PC-9 (cell line): Measurements from ENCODE around the gene DOCK2. TPM values are rescaled to one million over a fixed set of nuclear protein-coding genes. Genes with fewer than 3 reads are reported as not detected.

Experiments
- BruUV-seq: library from RNA; stranded (reverse); fragments of 400-500 nt; replicated peaks from 2 replicates; lab custom pipeline; 2021; lab: Mats Ljungman, UMichigan
- CTCF ChIA-PET: fragments of 300-600 bp; sonication (Branson Sonifier 250); formaldehyde crosslinking; loops from one replicate; lab custom pipeline; 2022; ENCODE audit warnings: antibody characterized with exemption; lab: Charles Lee
- POLR2A ChIA-PET: fragments of 300-600 bp; sonication (Branson Sonifier 250); formaldehyde crosslinking; loops from one replicate; lab custom pipeline; 2022; ENCODE audit warnings: antibody characterized with exemption; ENCODE audit not compliant: unreplicated experiment; lab: Charles Lee
- DNase-seq, 2 experiments: peaks; one replicate each; pipeline versions ENCODE4 v3.0.0 to v3.0.0-alpha.2; 2015 to 2022; ENCODE audit warnings: mixed read lengths in 1 of 2
- H2AFZ ChIP-seq: fragments of 200-600 bp; sonication (generic); 2 replicates; pipeline ENCODE4 v1.8.1; 2017; ENCODE audit warnings: antibody characterized with exemption
- H3F3A ChIP-seq: fragments of 200-600 bp; sonication (generic); 2 replicates; pipeline ENCODE4 v1.8.1; 2017; ENCODE audit warnings: antibody characterized with exemption, mild to moderate bottlenecking, low read depth; ENCODE audit not compliant: insufficient read depth
- H3K27ac ChIP-seq: fragments of 200-600 bp; sonication (generic); 2 replicates; pipeline ENCODE4 v1.6.1; 2016; ENCODE audit warnings: mixed run types
- H3K27me3 ChIP-seq: fragments of 200-600 bp; sonication (generic); 2 replicates; pipeline ENCODE4 v1.6.1; 2016; ENCODE audit warnings: low read depth, mixed run types; ENCODE audit not compliant: insufficient read depth
- H3K36me3 ChIP-seq: fragments of 200-600 bp; sonication (generic); 2 replicates; pipeline ENCODE4 v1.6.1; 2016; ENCODE audit warnings: low read depth, mixed run types
- H3K4me1 ChIP-seq: fragments of 200-600 bp; sonication (generic); replicated peaks from 2 replicates; pipeline ENCODE4 v1.6.1; 2016; ENCODE audit warnings: mixed run types; ENCODE audit not compliant: insufficient read depth
- H3K4me2 ChIP-seq: fragments of 200-600 bp; sonication (generic); 2 replicates; pipeline ENCODE4 v1.6.1; 2017; ENCODE audit warnings: mixed run types
- H3K4me3 ChIP-seq: fragments of 200-600 bp; sonication (generic); 2 replicates; pipeline ENCODE4 v1.6.1; 2016; ENCODE audit warnings: mixed run types
- H3K79me2 ChIP-seq: fragments of 200-600 bp; sonication (generic); 2 replicates; pipeline ENCODE4 v1.6.1; 2017; ENCODE audit warnings: low read depth, mixed run types
- H3K9me2 ChIP-seq: fragments of 200-600 bp; sonication (generic); 2 replicates; pipeline ENCODE4 v1.8.1; 2017; ENCODE audit warnings: mild to moderate bottlenecking; ENCODE audit not compliant: insufficient read depth
- H3K9me3 ChIP-seq: fragments of 200-600 bp; sonication (generic); 2 replicates; pipeline ENCODE4 v1.8.1; 2016; ENCODE audit warnings: low read depth; ENCODE audit not compliant: insufficient read depth
- H4K20me1 ChIP-seq: fragments of 200-600 bp; sonication (generic); 2 replicates; pipeline ENCODE4 v1.8.1; 2017; ENCODE audit not compliant: insufficient read depth
- EZH2 ChIP-seq: fragments of 200-600 bp; sonication (generic); IDR thresholded peaks from 2 replicates; pipeline ENCODE4 v1.8.0; 2017; ENCODE audit warnings: antibody characterized with exemption, low read depth
- intact Hi-C: fragments of 100-400 bp; cut with micrococcal nuclease; formaldehyde crosslinking; loops from one replicate; pipeline ENCODE4 v1.10.0; 2022; ENCODE audit not compliant: unreplicated experiment
- total RNA-seq: library from RNA; stranded (reverse); gene quantifications from 2 replicates; pipeline ENCODE4 v1.2.3, GENCODE V29; 2021
- TF ChIP-seq, protein P1 (sequence below): fragments of 200-600 bp; sonication (generic); conservative IDR thresholded peaks from 2 replicates; pipeline ENCODE4 v1.6.1; 2017; ENCODE audit warnings: mixed run types, antibody characterized with exemption, mild to moderate bottlenecking, moderate library complexity

DOCK2 gene
- total RNA-seq, 1 experiment from 2014 or later: 0.41 TPM

DNA sequence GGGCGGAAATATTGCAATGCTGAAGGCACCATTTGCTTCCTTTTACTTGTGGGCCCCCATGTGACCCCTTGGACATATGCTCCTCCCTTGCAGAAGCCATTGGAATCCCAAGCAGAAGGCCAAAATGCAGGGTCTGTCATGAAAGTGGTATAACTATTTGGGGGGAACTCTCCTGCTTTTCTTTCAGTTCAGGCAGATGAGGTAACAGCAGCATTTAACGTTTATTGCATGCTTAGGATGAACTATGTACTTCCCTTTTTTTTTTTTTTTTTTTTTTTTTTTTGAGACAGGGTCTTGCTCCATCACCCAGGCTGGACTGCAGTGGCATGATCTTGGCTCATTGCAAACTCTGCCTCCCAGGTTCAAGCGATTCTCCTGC is 476.4 kb downstream of the DOCK2 start:
- H2AFZ ChIP-seq: no peak overlapping the region
- POLR2A ChIA-PET: no interaction called here
- H3K36me3 ChIP-seq: no peaks in the 10 kb centered on the region
- no peaks in the 10 kb centered on the region for H3F3A ChIP-seq
- BruUV-seq: no TSS peak
- H3K4me3 ChIP-seq: no peak overlapping the region
- H3K9me3 ChIP-seq: no peaks in the 10 kb centered on the region; the same call in 1 of the 2 replicates
- CTCF ChIA-PET: no interaction called here
- no peak overlapping the region for H3K27ac ChIP-seq
- no peaks in the 10 kb centered on the region for H3K9me2 ChIP-seq
- no peaks in the 10 kb centered on the region for H3K79me2 ChIP-seq
- H3K27me3 ChIP-seq: no peaks in the 10 kb centered on the region
- DNase-seq: no peak
- H4K20me1 ChIP-seq: no peaks in the 10 kb centered on the region
- no peak overlapping the region for H3K4me2 ChIP-seq
- intact Hi-C loops: no loop called here
- no peaks in the 10 kb centered on the region for H3K4me1 ChIP-seq
- TF ChIP-seq EZH2: no peak
- TF ChIP-seq, protein P1, sequence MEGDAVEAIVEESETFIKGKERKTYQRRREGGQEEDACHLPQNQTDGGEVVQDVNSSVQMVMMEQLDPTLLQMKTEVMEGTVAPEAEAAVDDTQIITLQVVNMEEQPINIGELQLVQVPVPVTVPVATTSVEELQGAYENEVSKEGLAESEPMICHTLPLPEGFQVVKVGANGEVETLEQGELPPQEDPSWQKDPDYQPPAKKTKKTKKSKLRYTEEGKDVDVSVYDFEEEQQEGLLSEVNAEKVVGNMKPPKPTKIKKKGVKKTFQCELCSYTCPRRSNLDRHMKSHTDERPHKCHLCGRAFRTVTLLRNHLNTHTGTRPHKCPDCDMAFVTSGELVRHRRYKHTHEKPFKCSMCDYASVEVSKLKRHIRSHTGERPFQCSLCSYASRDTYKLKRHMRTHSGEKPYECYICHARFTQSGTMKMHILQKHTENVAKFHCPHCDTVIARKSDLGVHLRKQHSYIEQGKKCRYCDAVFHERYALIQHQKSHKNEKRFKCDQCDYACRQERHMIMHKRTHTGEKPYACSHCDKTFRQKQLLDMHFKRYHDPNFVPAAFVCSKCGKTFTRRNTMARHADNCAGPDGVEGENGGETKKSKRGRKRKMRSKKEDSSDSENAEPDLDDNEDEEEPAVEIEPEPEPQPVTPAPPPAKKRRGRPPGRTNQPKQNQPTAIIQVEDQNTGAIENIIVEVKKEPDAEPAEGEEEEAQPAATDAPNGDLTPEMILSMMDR: no peak

DNA sequence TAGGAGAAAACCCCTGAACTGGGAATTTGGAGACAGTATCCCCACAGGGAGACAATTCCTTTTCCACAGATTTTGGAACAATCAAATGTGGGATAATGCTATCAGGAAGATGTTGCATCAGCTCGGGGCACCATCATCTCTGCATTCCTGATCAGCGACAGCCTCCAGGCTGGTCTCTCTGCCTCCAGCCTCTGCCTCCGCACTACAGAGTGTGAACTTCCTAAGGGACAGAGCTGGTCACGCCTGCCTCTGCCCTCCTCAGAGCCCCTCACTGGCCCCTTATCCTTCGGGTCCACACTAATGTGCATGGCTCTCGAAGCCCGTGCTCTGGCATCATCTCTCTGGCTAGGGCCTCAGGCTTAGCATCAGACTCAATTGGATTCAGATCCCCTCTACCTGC is 477.2 kb downstream of the DOCK2 start:
- Histone ChIP-seq H3K9me3 (no peaks in the 10 kb centered on the region; the same call in 1 of the 2 replicates), H3K79me2 (no peaks in the 10 kb centered on the region), H3K27me3 (no peaks in the 10 kb centered on the region), H3K4me3 (no peak overlapping the region), H4K20me1 (no peaks in the 10 kb centered on the region), H3K4me1 (no peaks in the 10 kb centered on the region), H3K27ac (no peak overlapping the region), H2AFZ (no peak overlapping the region), H3K36me3 (no peaks in the 10 kb centered on the region), H3K4me2 (no peak overlapping the region), H3F3A (no peaks in the 10 kb centered on the region), H3K9me2 (no peaks in the 10 kb centered on the region)
- intact Hi-C loops: no loop called here
- no peak for DNase-seq
- POLR2A ChIA-PET: no interaction called here
- CTCF ChIA-PET: no interaction called here
- BruUV-seq: no TSS peak
- no peak for TF ChIP-seq EZH2
- TF ChIP-seq, protein P1: no peak

DNA sequence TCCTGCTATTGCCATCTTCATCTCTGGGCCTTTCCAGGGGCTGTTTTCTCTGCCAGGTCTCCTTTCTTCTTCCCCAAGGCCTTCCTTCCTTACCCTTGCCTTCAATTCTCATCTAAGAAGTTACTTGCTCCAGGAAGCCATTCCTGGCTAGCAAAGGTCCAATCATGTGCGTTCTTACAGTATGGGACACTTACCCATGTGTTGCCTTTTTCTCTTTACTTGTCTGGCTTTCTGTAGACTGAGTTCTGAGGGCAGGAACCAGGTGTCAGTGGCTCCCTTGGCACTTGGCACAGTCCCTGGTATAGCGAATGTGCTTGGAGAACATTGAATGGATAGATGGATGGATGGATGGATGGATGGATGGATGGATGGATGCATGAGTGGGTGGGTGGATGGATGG is 478.9 kb downstream of the DOCK2 start:
- POLR2A ChIA-PET: no interaction called here

More for the DNA sequence above, 478.9 kb downstream of the DOCK2 start:
- no peaks in the 10 kb centered on the region for H3K79me2 ChIP-seq
- no peak for DNase-seq
- H2AFZ ChIP-seq: no peak overlapping the region
- no peaks in the 10 kb centered on the region for H3K27me3 ChIP-seq
- H3K4me2 ChIP-seq: no peak overlapping the region
- H3F3A ChIP-seq: peaks cover 5% of the 10 kb centered on the region; the same call in 1 of the 2 replicates
- intact Hi-C loops: no loop called here
- H4K20me1 ChIP-seq: no peaks in the 10 kb centered on the region
- CTCF ChIA-PET: no interaction called here
- no peaks in the 10 kb centered on the region for H3K9me2 ChIP-seq
- peaks cover 8% of the 10 kb centered on the region for H3K4me1 ChIP-seq
- no peaks in the 10 kb centered on the region; the same call in 1 of the 2 replicates for H3K9me3 ChIP-seq
- no peak for TF ChIP-seq EZH2
- TF ChIP-seq, protein P1: no peak
- BruUV-seq: no TSS peak
- H3K4me3 ChIP-seq: no peak overlapping the region
- no peak overlapping the region for H3K27ac ChIP-seq
- H3K36me3 ChIP-seq: no peaks in the 10 kb centered on the region
